Uterus (tissue), 2 donors: ENCODE results near the gene TNFRSF21.

Experiments used
- POLR2A ChIP-seq, 2 donors: fragments of 450-650 bp; IDR thresholded peaks; one replicate each; pipeline ENCODE4 v1.6.1; 2016; ENCODE audit warnings: antibody characterized with exemption in 2 of 2, mild to moderate bottlenecking in 1 of 2, moderate library complexity in 1 of 2
- TF ChIP-seq, protein P1 (sequence below), 4 experiments: fragments of 200-600 bp in 2 of 4; fragments of 450-650 bp in 2 of 4; sonication (generic) in 2 of 4; IDR thresholded peaks; one replicate each; pipeline ENCODE4 v1.5.1; 2016 to 2019; ENCODE audit warnings: antibody characterized with exemption in 4 of 4, mild to moderate bottlenecking in 2 of 4, moderate library complexity in 1 of 4

GRCh38 chr6:47342824-47343223, 33.1 kb upstream of the TNFRSF21 start:
- TF ChIP-seq POLR2A (IDR thresholded peaks at IDR 0.05): no peak
- TF ChIP-seq, protein P1, sequence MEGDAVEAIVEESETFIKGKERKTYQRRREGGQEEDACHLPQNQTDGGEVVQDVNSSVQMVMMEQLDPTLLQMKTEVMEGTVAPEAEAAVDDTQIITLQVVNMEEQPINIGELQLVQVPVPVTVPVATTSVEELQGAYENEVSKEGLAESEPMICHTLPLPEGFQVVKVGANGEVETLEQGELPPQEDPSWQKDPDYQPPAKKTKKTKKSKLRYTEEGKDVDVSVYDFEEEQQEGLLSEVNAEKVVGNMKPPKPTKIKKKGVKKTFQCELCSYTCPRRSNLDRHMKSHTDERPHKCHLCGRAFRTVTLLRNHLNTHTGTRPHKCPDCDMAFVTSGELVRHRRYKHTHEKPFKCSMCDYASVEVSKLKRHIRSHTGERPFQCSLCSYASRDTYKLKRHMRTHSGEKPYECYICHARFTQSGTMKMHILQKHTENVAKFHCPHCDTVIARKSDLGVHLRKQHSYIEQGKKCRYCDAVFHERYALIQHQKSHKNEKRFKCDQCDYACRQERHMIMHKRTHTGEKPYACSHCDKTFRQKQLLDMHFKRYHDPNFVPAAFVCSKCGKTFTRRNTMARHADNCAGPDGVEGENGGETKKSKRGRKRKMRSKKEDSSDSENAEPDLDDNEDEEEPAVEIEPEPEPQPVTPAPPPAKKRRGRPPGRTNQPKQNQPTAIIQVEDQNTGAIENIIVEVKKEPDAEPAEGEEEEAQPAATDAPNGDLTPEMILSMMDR (IDR thresholded peaks at IDR 0.05): no peak
